Uterus (tissue), 4 donors: ENCODE data around the gene DVL1. TPM values are rescaled to one million over a fixed set of nuclear protein-coding genes. Genes with fewer than 3 reads are reported as not detected.

ENCODE experiments used
- DNase-seq, 2 donors: peaks; one replicate each; pipeline ENCODE4 v3.0.0-alpha.2; 2019 to 2020
- H3K27ac ChIP-seq, 2 donors: fragments of 200-600 bp; sonication (generic); 1 replicate in 1 of 2; 2 replicates in 1 of 2; pipeline ENCODE4 v1.5.1; 2016 to 2018
- H3K27me3 ChIP-seq, 2 donors: fragments of 200-600 bp; sonication (generic); one replicate each; pipeline ENCODE4 v1.5.1; 2018 to 2019; ENCODE audit warnings: control low read depth in 1 of 2
- H3K36me3 ChIP-seq, 2 donors: fragments of 200-600 bp; sonication (generic); one replicate each; pipeline ENCODE4 v1.5.1; 2019; ENCODE audit warnings: control low read depth in 1 of 2
- H3K4me1 ChIP-seq, 2 donors: fragments of 200-600 bp; sonication (generic); one replicate each; pipeline ENCODE4 v1.5.1; 2018 to 2019; ENCODE audit warnings: control low read depth in 1 of 2
- H3K4me3 ChIP-seq, 2 donors: fragments of 200-600 bp; sonication (generic); 1 replicate in 1 of 2; 2 replicates in 1 of 2; pipeline ENCODE4 v1.5.1; 2018 to 2019; ENCODE audit warnings: mild to moderate bottlenecking in 1 of 2
- H3K9me3 ChIP-seq, 2 donors: fragments of 200-600 bp; sonication (generic); one replicate each; pipeline ENCODE4 v1.5.1; 2019; ENCODE audit warnings: control low read depth in 1 of 2
- CTCF ChIP-seq, 4 experiments: fragments of 200-600 bp in 2 of 4; fragments of 450-650 bp in 2 of 4; sonication (generic) in 2 of 4; IDR thresholded peaks; one replicate each; pipeline ENCODE4 v1.5.1; 2016 to 2019; ENCODE audit warnings: antibody characterized with exemption in 4 of 4, mild to moderate bottlenecking in 2 of 4, moderate library complexity in 1 of 4
- POLR2A ChIP-seq, 2 donors: fragments of 450-650 bp; IDR thresholded peaks; one replicate each; pipeline ENCODE4 v1.6.1; 2016; ENCODE audit warnings: antibody characterized with exemption in 2 of 2, mild to moderate bottlenecking in 1 of 2, moderate library complexity in 1 of 2
- intact Hi-C: fragments of 100-400 bp; cut with DNase I; formaldehyde crosslinking; loops from one replicate; pipeline ENCODE4 v1.15.1; 2023; ENCODE audit warnings: low total_unique reads
- total RNA-seq, 4 donors: library from RNA; depleted of rRNA in 3 of 4; stranded (reverse); fragments of >200 nt in 3 of 4; gene quantifications; one replicate each; pipeline versions ENCODE4 v1.1.0 to v1.2.4, GENCODE V29; 2014 to 2023
- donor health status: DM: yes; HTN: yes; CAD: no.

DVL1 gene
- total RNA-seq, 4 donors from 2014 or later, result 35.6 to 94.5 (median 49.7) TPM

- intact Hi-C loops, result no loop called here
- Histone ChIP-seq H3K36me3 (no peaks in the 10 kb centered on the region), H3K4me1 (no peaks in the 10 kb centered on the region), H3K27me3 (no peaks in the 10 kb centered on the region), H3K27ac (no peak overlapping the region), H3K9me3 (no peaks in the 10 kb centered on the region), H3K4me3 (no peak overlapping the region)
- TF ChIP-seq CTCF (IDR thresholded peaks at IDR 0.05) (no peak), POLR2A (IDR thresholded peaks at IDR 0.05) (no peak)
- no peak for DNase-seq
Observed at GRCh38 chr1:1364266-1364665, 15.0 kb upstream of the DVL1 start.

GRCh38 chr1:1361982-1362423, 12.8 kb upstream of the DVL1 start:
- peak; percentile 56 to 71 for DNase-seq
- intact Hi-C loops, result no loop called here
- no peak overlapping the region for H3K4me3 ChIP-seq

DNA sequence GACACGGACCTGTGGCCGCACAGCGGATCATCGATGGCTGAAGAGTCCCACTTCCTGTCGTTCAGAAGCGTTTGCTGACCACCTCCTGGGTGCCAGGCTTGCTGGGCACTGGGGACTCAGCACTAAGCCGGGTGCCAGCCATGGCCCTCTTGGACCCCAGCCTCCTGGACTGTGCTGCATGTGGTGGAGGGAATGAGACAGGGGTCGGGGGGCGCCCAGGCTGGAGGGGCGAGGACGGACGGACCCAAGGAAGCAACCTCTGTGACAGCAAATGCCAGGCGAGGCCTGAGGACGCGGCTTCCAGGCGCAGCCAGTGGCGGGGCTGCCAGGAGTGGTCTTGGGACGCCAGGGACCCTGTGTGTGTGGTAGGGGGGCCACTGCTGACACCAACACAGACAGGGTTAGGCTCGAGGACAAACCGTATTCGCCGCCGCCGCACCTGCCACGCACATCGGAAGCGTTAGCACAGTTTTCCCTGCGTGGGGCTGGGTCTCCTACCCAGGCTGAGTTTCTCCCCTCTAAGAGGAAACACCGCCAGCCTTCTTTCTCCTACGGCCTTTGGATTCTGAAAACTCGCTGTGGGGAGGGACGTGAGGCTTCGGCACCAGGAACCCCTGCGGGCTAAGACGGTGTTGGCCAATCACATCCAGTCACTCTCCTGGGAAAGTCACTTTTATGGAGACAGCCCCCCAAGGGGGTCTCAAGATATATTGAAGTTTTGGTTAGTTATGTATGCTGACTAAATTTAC, 12.2 kb upstream of the DVL1 start:
- Histone ChIP-seq H3K27ac (peak overlapping the region; percentile 96), H3K36me3 (no peaks in the 10 kb centered on the region), H3K4me1 (peaks cover 0 to 5% of the 10 kb centered on the region in 2 donors), H3K4me3 (no peak overlapping the region), H3K27me3 (no peaks in the 10 kb centered on the region), H3K9me3 (no peaks in the 10 kb centered on the region)
- TF ChIP-seq POLR2A (IDR thresholded peaks at IDR 0.05) (no peak), CTCF (IDR thresholded peaks at IDR 0.05) (no peak)
- intact Hi-C loops, result no loop called here
- DNase-seq, result peak; percentile 24 to 27

More at GRCh38 chr1:1361982-1362423, 12.8 kb upstream of the DVL1 start:
- H3K9me3 ChIP-seq, result no peaks in the 10 kb centered on the region
- TF ChIP-seq POLR2A (IDR thresholded peaks at IDR 0.05) (no peak), CTCF (IDR thresholded peaks at IDR 0.05) (peak in 1 of 4 experiments; percentile 33)
- H3K4me1 ChIP-seq, result no peaks in the 10 kb centered on the region
- no peaks in the 10 kb centered on the region for H3K27me3 ChIP-seq
- H3K36me3 ChIP-seq, result no peaks in the 10 kb centered on the region
- H3K27ac ChIP-seq, result peak overlapping the region; percentile 96

GRCh38 chr1:1360506-1361169, 11.4 kb upstream of the DVL1 start:
- H3K27ac ChIP-seq, result peak overlapping the region; percentile 96
- H3K4me1 ChIP-seq, result peaks cover 0 to 10% of the 10 kb centered on the region in 2 donors

More at GRCh38 chr1:1360506-1361169, 11.4 kb upstream of the DVL1 start:
- TF ChIP-seq POLR2A (IDR thresholded peaks at IDR 0.05) (no peak), CTCF (IDR thresholded peaks at IDR 0.05) (no peak)
- Histone ChIP-seq H3K27me3 (no peaks in the 10 kb centered on the region), H3K4me3 (no peak overlapping the region), H3K36me3 (no peaks in the 10 kb centered on the region), H3K9me3 (no peaks in the 10 kb centered on the region)
- intact Hi-C loops, result no loop called here
- peak; percentile 82 to 83 for DNase-seq
